NCI-H345 treated with DMSO at 0.1 percent for 48 hours (cell line): ENCODE measurements around the gene LSS.
"Not testable (repeated sequence)": the region's sequence is repeated elsewhere in the genome, so short reads cannot be mapped to it uniquely, and the experiment has no call there.

Experiments used
- DNase-seq: peaks from one replicate; lab custom pipeline; 2025; ENCODE audit not compliant: unreplicated experiment; lab: John Stamatoyannopoulos, UW

Gene LSS

DNA sequence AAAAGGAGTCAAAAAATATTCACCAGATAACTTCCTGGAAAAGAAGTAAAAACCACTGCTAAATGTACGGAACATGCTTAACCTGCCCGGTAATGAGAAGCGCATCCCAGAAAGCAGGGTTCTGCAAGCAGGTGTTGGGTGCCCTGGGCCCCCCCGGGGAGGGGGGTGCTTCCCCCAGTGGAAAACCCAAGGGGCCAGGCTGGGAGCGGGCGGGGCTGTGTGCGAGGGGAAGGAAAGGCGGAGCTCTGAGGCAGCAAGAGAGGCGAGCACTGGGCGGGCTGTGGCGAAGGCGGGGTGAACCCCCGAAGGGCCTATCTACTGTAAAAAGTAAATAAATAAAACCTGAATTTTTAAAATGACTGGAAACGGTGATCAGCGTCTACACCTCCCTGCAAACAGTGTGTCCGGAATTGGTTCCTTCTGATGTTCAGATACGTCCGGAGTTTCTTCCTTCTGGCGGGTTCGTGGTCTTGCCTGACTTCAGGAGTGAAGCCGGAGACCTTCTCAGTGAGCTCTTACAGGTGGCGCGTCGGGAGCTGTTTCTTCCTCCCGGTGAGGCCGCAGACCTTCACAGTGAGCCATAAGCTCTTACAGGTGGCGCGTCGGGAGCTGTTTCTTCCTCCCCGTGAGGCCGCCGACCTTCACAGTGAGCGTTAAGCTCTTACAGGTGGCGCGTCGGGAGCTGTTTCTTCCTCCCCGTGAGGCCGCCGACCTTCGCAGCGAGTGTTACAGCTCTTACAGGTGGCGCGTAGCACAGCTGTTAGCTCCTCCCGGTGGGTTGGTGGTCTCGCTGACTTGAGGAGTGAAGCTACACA lies 86.6 kb downstream of the LSS start:
- no peak for DNase-seq

DNA sequence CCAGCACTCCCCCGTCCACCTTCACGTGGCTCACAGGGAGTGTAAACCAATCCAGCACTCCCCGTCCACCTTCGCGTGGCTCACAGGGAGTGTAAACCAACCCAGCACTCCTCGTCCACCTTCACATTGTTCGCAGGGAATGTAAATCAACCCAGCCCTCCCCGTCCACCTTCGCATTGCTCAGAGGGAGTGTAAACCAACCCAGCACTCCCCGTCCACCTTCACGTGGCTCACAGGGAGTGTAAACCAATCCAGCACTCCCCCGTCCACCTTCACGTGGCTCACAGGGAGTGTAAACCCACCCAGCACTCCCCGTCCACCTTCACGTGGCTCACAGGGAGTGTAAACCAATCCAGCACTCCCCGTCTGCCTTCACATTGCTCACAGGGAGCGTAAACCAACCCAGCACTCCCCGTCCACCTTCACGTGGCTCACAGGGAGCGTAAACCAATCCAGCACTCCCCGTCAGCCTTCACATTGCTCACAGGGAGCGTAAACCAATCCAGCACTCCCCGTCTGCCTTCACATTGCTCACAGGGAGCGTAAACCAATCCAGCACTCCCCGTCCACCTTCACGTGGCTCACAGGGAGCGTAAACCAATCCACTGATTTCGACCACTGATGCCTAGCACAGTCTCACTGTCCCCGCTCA lies 88.1 kb downstream of the LSS start:
- not testable (repeated sequence) for DNase-seq

DNA sequence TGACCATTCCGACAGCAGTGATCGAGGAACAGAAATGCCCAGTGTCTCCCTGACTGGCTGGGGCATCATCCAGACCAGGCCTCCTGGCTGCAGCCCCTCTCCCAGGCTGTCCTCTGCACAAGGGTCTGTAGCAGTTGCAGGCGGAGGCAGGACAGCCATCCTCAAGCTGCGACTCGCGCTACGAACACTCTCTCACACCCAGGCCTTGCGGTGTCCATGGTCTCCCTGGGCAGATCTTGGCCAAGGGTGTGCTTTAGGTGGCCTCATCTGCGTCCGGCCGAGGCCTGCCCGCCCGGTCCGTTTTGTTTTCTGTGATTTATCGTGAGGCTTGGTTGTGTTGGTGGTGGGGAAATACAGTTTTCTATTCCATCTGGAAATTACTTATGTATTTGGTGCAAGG lies 88.9 kb downstream of the LSS start:
- DNase-seq, result no peak

DNA sequence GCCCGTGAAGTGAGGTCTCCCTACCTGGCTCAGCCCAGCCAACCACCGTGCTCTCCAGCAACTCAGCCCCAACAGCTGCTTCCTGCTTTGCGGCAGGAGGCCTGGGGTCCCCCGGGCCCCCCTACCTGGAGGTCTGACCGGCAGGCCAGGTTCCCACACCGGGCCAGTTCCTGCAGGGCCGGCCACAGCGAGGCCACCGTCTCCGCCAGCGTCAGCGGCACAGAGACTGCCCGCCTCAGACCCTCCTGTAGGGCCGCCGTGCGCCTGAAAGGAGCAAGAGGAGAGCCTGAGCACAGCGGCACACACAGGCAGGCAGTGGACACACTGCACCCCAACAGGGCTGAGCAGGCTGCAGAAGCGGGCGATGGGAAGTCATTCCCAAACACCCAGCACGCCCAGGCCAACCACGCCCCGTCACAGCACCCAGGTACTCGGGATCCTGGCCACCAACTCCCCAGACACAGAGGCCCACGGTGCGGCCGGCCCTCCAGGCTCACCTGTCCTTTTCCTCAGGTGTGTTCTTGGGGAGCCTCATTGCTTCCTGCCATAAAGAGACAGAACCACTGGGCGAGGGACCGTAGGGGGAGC lies 90.1 kb downstream of the LSS start:
- DNase-seq, result no peak
